GM21576 (cell line): ENCODE measurements around the gene AMBRA1.

Experiments
- ATAC-seq: cut with Tn5 transposase; IDR thresholded peaks from one replicate; pipeline ENCODE4 v1.9.1; 2021; ENCODE audit warnings: mild to moderate bottlenecking, moderate library complexity; ENCODE audit not compliant: unreplicated experiment

Gene AMBRA1

GRCh38 chr11:46359953-46360352 lies 233.9 kb downstream of the AMBRA1 start:
- no peak for ATAC-seq

GRCh38 chr11:46357483-46357936 lies 236.3 kb downstream of the AMBRA1 start:
- ATAC-seq: no peak

- ATAC-seq: no peak
Observed at GRCh38 chr11:46356924-46357482, 236.8 kb downstream of the AMBRA1 start.

GRCh38 chr11:46353698-46354097 lies 240.1 kb downstream of the AMBRA1 start:
- ATAC-seq: no peak

GRCh38 chr11:46352063-46352841 lies 241.6 kb downstream of the AMBRA1 start:
- no peak for ATAC-seq

- ATAC-seq: no peak
Observed at GRCh38 chr11:46351606-46352005, 242.2 kb downstream of the AMBRA1 start.

- no peak for ATAC-seq
Observed at GRCh38 chr11:46351148-46351547, 242.7 kb downstream of the AMBRA1 start.

GRCh38 chr11:46350695-46351094 lies 243.1 kb downstream of the AMBRA1 start:
- no peak for ATAC-seq

- ATAC-seq: no peak
Observed at GRCh38 chr11:46348566-46349401, 245.0 kb downstream of the AMBRA1 start.

- ATAC-seq: no peak
Observed at GRCh38 chr11:46347637-46348311, 246.0 kb downstream of the AMBRA1 start.

GRCh38 chr11:46346886-46347636 lies 246.8 kb downstream of the AMBRA1 start, which contains the start of gene DGKZ:
DGKZ (plus strand) TSS chr11:46347463; CDS start chr11:46347660, 197 bp downstream.
- peak; percentile 60 for ATAC-seq
